Measurements from ENCODE around the gene NLGN3.

Gene NLGN3

GRCh38 chrX:71111141-71111843 lies 33.3 kb upstream of the NLGN3 start, which contains the start of gene IL2RG:
Gene IL2RG (minus strand): TSS chrX:71111577. CDS start chrX:71111539, 38 bp downstream.
- Histone ChIP-seq H3K4me1 (ENCODE audit: low read length) (peaks cover 23% of the 10 kb centered on the region), H3K27me3 (ENCODE audit: low read depth, low read length) (no peaks in the 10 kb centered on the region), H3K9ac (ENCODE audit: low read length) (peak within 1 kb of the TSS; percentile 94), H3K27ac (ENCODE audit: low read length) (peak within 1 kb of the TSS; percentile 69), H3K79me2 (ENCODE audit: low read length) (peaks cover 26% of the 10 kb centered on the region), H3K4me2 (ENCODE audit: low read length) (peak within 1 kb of the TSS; percentile 89), H3K36me3 (replicated peaks; ENCODE audit: low read depth, low read length) (peaks cover 24% of the 10 kb centered on the region), H2AFZ (ENCODE audit: low read depth, low read length) (peak within 1 kb of the TSS; percentile 95), H3K4me3 (ENCODE audit: low read length) (peak within 1 kb of the TSS; percentile 93), H3K9me3 (ENCODE audit: insufficient read depth, low read length) (no peaks in the 10 kb centered on the region), H4K20me1 (ENCODE audit: insufficient read depth, low read length) (no peaks in the 10 kb centered on the region)
- TF ChIP-seq EZH2phosphoT487 (IDR thresholded peaks at IDR 0.05; ENCODE audit: low read depth), result no peak
- TF ChIP-seq CTCF (IDR thresholded peaks at IDR 0.05; ENCODE audit: low read depth, low read length), result no peak

DNA sequence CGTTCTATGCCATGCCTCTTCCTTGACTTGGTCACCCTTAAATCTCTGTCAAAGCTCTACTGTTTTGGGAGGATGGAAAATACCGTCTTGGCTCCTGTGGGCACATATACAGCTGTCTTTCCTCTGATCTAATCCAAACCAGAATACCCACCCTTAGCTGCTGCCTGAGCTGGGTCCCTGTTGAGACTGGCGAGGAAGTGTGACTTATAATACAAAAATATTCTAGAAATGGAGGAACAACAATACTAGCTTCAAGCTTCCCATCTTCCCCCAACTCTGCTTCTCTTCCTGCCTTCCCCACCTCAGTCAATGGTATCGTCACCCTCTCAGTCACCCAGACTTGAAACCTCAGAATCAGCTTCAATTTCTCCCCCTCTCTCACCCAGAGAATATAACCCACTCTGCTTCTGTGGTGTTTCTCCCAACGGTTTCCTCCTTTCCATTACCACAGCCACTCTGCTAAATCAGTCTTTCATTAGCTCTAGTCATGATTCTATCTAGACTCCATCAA lies 32.7 kb upstream of the NLGN3 start:
- H3K9ac ChIP-seq (ENCODE audit: low read length), result peak overlapping the region; percentile 94
- peaks cover 26% of the 10 kb centered on the region for H3K79me2 ChIP-seq (ENCODE audit: low read length)
- H3K27ac ChIP-seq (ENCODE audit: low read length), result peak overlapping the region; percentile 69
- peak overlapping the region; percentile 89 for H3K4me2 ChIP-seq (ENCODE audit: low read length)
- H3K4me3 ChIP-seq (ENCODE audit: low read length), result peak overlapping the region; percentile 93
- H2AFZ ChIP-seq (ENCODE audit: low read depth, low read length), result peak overlapping the region; percentile 95
- H3K27me3 ChIP-seq (ENCODE audit: low read depth, low read length), result no peaks in the 10 kb centered on the region
- no peak for TF ChIP-seq CTCF (IDR thresholded peaks at IDR 0.05; ENCODE audit: low read depth, low read length)
- no peak for TF ChIP-seq EZH2phosphoT487 (IDR thresholded peaks at IDR 0.05; ENCODE audit: low read depth)
- peaks cover 24% of the 10 kb centered on the region for H3K36me3 ChIP-seq (replicated peaks; ENCODE audit: low read depth, low read length)
- H3K9me3 ChIP-seq (ENCODE audit: insufficient read depth, low read length), result no peaks in the 10 kb centered on the region
- H3K4me1 ChIP-seq (ENCODE audit: low read length), result peaks cover 23% of the 10 kb centered on the region
- no peaks in the 10 kb centered on the region for H4K20me1 ChIP-seq (ENCODE audit: insufficient read depth, low read length)

- Histone ChIP-seq H3K79me2 (ENCODE audit: low read length) (peaks cover 8% of the 10 kb centered on the region), H3K9ac (ENCODE audit: low read length) (0 out of 2 replicates have a peak overlapping the region, but pooled peaks have one; percentile 91), H3K27me3 (ENCODE audit: low read depth, low read length) (no peaks in the 10 kb centered on the region), H3K4me3 (ENCODE audit: low read length) (peak overlapping the region; percentile 91), H3K4me2 (ENCODE audit: low read length) (peak overlapping the region; percentile 75), H2AFZ (ENCODE audit: low read depth, low read length) (no peak overlapping the region), H3K36me3 (replicated peaks; ENCODE audit: low read depth, low read length) (peaks cover 13% of the 10 kb centered on the region), H3K9me3 (ENCODE audit: insufficient read depth, low read length) (no peaks in the 10 kb centered on the region), H3K27ac (ENCODE audit: low read length) (no peak overlapping the region), H4K20me1 (ENCODE audit: insufficient read depth, low read length) (no peaks in the 10 kb centered on the region), H3K4me1 (ENCODE audit: low read length) (peaks cover 16% of the 10 kb centered on the region)
- TF ChIP-seq EZH2phosphoT487 (IDR thresholded peaks at IDR 0.05; ENCODE audit: low read depth) (no peak), CTCF (IDR thresholded peaks at IDR 0.05; ENCODE audit: low read depth, low read length) (no peak)
Observed at GRCh38 chrX:71117358-71117757, 27.3 kb upstream of the NLGN3 start.
